Epithelial cell of prostate (primary cell): ENCODE measurements around the gene ARHGEF11.

ENCODE experiments used
- DNase-seq: peaks from one replicate; pipeline ENCODE4 v3.0.0-alpha.2; 2011; ENCODE audit warnings: low read depth, low spot score
- H3K27ac ChIP-seq: fragments of 450-650 bp; 2 replicates; pipeline ENCODE4 v1.5.1; 2017; ENCODE audit warnings: mild to moderate bottlenecking

Gene ARHGEF11

GRCh38 chr1:157005965-157006364 is 39.6 kb downstream of the ARHGEF11 start:
- no peak overlapping the region for H3K27ac ChIP-seq
- no peak for DNase-seq

DNA sequence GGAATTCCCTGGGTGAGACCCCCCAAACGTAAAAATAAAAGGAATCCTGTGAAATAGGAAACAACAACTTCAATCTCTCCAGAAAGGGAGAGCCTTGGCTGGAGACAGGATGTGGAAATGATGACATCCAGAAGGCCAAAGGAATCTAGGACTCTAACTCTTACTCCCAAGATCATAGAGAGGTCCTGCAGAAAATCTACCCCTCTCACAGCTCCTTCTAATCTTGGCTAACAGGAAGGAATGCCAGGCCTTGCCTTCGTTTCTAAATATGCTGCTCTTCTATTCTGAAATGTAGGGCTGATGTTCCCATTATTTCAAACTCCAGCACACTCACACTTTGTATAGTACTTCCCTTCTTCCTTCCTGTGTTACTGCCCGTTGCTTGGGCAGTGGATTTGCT is 40.7 kb downstream of the ARHGEF11 start:
- H3K27ac ChIP-seq, result no peak overlapping the region
- no peak for DNase-seq

DNA sequence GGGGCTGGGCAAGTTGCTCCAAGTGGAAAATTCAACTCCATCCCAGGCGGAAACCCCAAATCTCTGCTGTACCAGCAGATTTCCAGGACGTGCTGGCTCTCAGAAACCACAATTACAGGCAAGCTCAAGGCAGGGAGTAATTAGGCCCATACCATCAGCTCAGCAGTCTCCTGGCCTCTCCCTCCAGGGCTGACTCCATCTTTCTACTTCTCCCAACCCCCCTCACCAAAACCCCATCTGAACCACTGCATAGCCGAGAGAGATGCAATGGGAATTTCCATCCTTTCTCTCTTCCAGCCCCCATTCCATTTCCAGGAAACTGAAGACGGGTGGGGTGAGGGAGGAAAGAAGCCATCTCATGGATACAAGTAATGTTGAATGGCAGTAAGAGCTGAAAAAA is 41.2 kb downstream of the ARHGEF11 start:
- no peak overlapping the region for H3K27ac ChIP-seq
- no peak for DNase-seq

GRCh38 chr1:157001304-157001703 is 44.2 kb downstream of the ARHGEF11 start:
- no peak for DNase-seq
- H3K27ac ChIP-seq, result peak overlapping the region; percentile 51

DNA sequence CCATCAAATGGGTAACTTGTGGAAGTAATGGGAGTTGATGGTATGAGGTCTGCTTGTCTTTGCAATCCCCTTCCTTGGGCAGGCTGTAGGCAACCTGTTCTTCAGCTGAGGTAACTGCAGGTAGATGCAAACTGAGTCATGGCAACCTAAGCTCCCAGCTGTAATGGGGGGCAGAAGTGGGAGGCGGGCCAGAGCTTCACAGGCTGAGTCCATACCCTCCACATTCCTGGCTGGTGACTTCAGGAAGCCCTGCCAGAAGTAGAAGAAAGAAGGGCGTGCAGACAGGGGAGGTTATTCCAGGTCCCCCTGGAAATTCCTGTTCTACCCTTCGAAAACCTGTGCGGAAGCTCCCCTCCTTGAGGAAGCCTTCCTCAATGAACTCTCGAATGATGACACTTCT is 44.9 kb downstream of the ARHGEF11 start:
- peak overlapping the region; percentile 51 for H3K27ac ChIP-seq
- peak; percentile 12 for DNase-seq

GRCh38 chr1:156999596-157000320 is 45.8 kb downstream of the ARHGEF11 start:
- DNase-seq, result no peak
- no peak overlapping the region for H3K27ac ChIP-seq

GRCh38 chr1:156998840-156999500 is 46.6 kb downstream of the ARHGEF11 start:
- no peak for DNase-seq
- H3K27ac ChIP-seq, result no peak overlapping the region

DNA sequence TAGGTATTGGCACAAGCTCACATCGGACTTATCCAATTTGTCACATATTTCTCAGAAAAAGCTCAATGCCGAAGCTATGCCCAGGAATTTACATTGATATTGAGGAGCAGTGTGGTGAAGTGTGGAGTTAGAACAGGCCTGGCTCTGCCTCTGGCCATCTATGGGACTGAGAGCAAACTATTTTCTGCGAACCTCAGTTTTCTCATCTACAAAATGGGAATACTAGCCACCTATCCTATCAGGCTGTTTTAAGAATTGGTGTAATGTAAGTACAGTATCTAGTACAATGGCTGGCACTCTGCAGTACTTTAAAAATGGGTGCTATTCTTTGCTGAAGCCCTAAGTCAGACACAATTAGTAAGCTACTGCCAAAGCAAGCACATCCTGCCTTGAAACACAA is 47.2 kb downstream of the ARHGEF11 start:
- no peak overlapping the region for H3K27ac ChIP-seq
- DNase-seq, result no peak

GRCh38 chr1:156995412-156995811 is 50.1 kb downstream of the ARHGEF11 start:
- DNase-seq, result no peak
- no peak overlapping the region for H3K27ac ChIP-seq

DNA sequence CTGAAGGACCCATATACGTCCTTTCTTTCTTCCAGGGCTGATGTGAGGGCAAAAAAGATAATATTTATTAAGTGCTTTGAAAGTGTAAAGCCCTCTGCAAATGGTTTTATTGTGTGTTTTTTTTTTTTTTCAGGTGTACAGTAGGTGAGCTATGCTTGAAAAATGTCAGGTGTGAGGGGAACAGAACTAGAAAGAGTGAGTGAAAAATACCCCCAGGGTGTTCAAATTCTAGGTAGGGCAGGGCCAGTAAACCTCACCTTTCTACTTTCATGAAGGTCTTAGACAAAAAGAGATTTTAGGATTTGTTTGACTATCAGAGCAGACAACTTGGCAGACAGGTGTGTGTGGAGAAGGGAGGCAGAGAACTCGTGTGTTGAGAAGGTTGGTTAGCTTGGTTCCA is 51.3 kb downstream of the ARHGEF11 start:
- H3K27ac ChIP-seq, result no peak overlapping the region
- no peak for DNase-seq

DNA sequence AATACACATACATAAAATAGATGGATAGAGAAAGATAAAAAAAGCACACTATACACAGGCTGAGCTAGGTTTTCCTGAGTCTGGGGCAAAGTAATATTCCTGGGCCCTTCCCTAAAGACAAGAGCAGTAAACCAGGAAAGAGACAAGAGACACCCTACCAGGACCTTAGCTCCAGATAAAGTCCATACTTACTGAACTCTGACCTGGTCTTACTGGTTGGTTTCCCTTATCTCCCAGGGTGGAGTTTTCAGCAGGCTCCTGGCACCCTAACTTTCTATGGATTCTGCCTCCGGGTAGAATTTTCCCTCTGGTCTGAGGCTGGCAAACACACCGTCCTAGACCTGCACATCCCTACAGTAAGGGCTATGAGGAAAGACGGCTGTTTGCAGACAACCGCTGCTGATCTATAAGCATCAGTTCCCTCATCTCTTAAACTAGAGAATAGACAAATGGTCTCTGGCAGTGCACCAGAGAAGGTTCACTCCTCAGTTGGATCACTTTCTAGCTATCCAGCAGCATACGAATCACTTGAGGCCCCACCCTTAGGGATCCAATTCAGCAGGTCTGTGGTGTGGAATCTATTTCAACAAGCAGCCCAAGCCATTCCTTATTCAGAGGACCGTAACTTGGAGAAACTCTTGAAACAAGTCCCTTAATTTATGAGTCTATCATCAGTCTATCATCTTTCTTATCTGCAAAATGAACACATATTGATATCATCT is 52.0 kb downstream of the ARHGEF11 start:
- no peak overlapping the region for H3K27ac ChIP-seq
- no peak for DNase-seq

DNA sequence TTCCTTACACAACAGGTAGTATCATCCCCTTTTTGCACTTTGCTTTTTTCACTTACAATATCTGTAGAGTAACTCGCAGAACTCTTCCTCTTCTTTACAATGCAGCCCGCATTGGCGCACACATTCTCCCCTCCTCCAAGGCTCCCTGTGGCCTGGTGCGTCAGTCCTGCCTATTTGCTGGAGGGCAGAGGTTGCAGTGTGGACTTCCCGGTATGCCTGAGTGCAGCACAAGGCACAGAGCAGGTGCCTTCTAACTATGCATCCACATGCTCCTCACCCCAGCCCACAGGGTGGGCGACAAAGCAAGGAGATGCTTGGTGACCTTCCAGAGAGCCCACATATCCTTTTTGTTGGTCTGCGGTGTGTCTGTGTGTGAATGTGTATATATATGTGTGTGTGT is 53.3 kb downstream of the ARHGEF11 start:
- DNase-seq, result no peak
- H3K27ac ChIP-seq, result no peak overlapping the region

GRCh38 chr1:156987715-156988114 is 57.8 kb downstream of the ARHGEF11 start:
- no peak overlapping the region for H3K27ac ChIP-seq
- DNase-seq, result no peak

DNA sequence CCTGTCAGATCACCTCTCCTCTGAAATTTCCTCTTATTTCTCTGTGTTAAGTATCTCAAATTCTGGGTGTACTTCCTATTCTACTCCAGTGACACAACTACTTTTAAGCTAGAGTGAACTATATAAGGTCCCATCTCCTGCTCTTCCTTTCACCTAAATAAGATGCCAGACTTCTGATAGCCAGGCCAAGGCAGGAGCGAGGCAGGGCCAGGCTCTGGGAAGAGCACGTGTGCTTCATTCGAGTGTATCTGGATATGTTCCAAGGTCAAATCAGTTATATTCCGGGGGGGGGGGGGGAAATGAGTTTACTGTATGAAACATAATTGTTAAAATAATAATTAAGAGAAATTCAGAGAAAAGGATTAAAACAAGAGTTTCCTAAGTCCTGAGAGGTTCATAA is 65.0 kb downstream of the ARHGEF11 start:
- no peak overlapping the region for H3K27ac ChIP-seq
- DNase-seq, result no peak

GRCh38 chr1:156975084-156975483 is 70.5 kb downstream of the ARHGEF11 start:
- no peak overlapping the region for H3K27ac ChIP-seq
- no peak for DNase-seq

DNA sequence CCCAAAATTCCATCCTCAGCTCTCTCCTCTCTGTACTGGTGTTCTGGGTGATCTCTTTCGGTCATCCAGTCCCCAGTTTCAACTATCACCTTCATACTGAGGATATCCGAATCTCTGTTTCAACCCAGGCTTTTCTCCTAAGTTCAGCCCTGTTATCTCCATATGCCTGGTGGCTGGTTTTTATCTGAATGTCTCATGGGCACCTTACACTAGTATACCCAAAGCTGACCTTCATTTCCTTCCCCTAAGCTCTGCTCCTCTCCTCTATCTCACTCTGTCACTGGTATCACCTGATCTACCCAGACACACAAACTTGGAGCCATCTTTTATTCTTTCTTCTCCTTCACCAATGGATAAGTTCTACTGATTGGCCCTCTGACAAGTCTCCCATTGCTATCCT is 72.1 kb downstream of the ARHGEF11 start:
- no peak overlapping the region for H3K27ac ChIP-seq
- DNase-seq, result no peak

DNA sequence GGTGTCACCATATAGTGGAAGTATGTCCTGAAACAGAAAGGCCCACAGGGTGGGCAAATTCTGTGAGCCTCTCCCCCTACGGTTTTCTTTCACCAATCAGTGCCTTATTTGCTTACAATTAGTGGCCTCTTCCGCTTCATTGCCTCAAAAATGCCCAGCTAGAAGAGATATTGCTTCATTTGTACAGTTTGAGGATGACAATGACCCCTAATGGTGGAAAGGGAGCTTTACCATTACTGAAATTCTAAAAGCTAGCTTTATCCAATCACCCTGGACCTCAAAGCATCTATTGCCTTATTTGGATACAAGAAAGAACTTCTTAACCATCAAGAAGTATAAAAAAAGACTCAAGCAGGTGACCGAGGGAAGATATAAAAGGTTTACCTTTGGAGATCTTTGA is 75.5 kb downstream of the ARHGEF11 start:
- DNase-seq, result no peak
- no peak overlapping the region for H3K27ac ChIP-seq

GRCh38 chr1:156969496-156969895 is 76.0 kb downstream of the ARHGEF11 start:
- H3K27ac ChIP-seq, result no peak overlapping the region
- DNase-seq, result no peak

- no peak for DNase-seq
- H3K27ac ChIP-seq, result no peak overlapping the region
These were observed 81.1 kb downstream of the ARHGEF11 start for GRCh38 chr1:156964441-156964840.

- DNase-seq, result no peak
- H3K27ac ChIP-seq, result no peak overlapping the region
These were observed 81.9 kb downstream of the ARHGEF11 start for GRCh38 chr1:156963621-156964020.

DNA sequence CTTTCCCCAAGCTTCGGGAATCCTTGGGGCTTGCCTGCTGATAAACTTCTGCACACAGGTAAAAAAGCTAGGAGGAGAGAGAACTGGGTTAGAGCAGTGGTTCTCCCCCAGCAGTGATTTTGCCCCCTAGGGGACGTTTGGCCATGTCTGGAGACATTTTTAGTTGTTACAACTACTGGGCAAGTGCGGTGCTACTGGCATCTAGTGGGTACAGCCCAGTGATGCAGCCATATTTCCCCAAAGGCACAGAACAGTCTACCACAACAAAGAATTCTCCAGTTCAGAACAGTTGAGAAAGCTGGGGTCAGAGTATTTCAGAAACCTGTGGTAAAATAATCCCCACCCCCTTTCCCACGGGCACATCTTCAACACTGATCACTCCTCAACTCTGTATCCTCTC is 83.8 kb downstream of the ARHGEF11 start:
- no peak overlapping the region for H3K27ac ChIP-seq
- DNase-seq, result no peak
